H1 (cell line): ENCODE measurements around the gene TMEM150A. TPM values are rescaled to one million over a fixed set of nuclear protein-coding genes. Genes with fewer than 3 reads are reported as not detected.

Experiments used
- CTCF ChIA-PET: fragments of 300-600 bp; sonication (Branson Sonifier 250); formaldehyde crosslinking; loops from one replicate; lab custom pipeline; 2021; ENCODE audit not compliant: partially characterized antibody; lab: Charles Lee
- POLR2A ChIA-PET: fragments of 300-600 bp; sonication (Branson Sonifier 250); formaldehyde crosslinking; loops from one replicate; lab custom pipeline; 2021; ENCODE audit warnings: inconsistent platforms; ENCODE audit not compliant: partially characterized antibody; lab: Charles Lee
- DNase-seq, 2 experiments: peaks; one replicate each; pipeline versions ENCODE4 v3.0.0 to v3.0.0-alpha.2; 2010 to 2022; ENCODE audit warnings: low spot score in 2 of 2, low read depth in 1 of 2, mixed read lengths in 1 of 2
- FAIRE-seq: peaks from 2 replicates; lab custom pipeline; 2011; peaks lifted over from hg19 to GRCh38; lab: Jason Lieb, UNC
- H2AFZ ChIP-seq: 2 replicates; pipeline ENCODE4 v1.8.1; 2012; ENCODE audit warnings: low read length, inconsistent platforms
- H2AK5ac ChIP-seq: 2 replicates; pipeline ENCODE4 v1.6.1; 2013; ENCODE audit warnings: low read depth, low read length
- H2BK120ac ChIP-seq: replicated peaks from 2 replicates; pipeline ENCODE3; 2013; ENCODE audit warnings: low read depth, low read length, inconsistent platforms
- H2BK12ac ChIP-seq: 2 replicates; pipeline ENCODE4 v1.6.1; 2013; ENCODE audit warnings: low read depth, low read length
- H2BK15ac ChIP-seq: 2 replicates; pipeline ENCODE4 v1.6.1; 2013; ENCODE audit warnings: low read length
- H2BK20ac ChIP-seq: 2 replicates; pipeline ENCODE4 v1.6.1; 2013; ENCODE audit warnings: low read length
- H2BK5ac ChIP-seq: 2 replicates; pipeline ENCODE4 v1.6.1; 2013; ENCODE audit warnings: low read depth, low read length
- H3K14ac ChIP-seq: 2 replicates; pipeline ENCODE4 v1.6.1; 2013; ENCODE audit warnings: inconsistent platforms; ENCODE audit not compliant: insufficient read length
- H3K18ac ChIP-seq: 2 replicates; pipeline ENCODE4 v1.6.1; 2013; ENCODE audit warnings: low read length; ENCODE audit errors: extremely low read depth
- H3K23ac ChIP-seq: 2 replicates; pipeline ENCODE4 v1.6.1; 2013; ENCODE audit warnings: inconsistent platforms; ENCODE audit not compliant: insufficient read length
- H3K23me2 ChIP-seq: 2 replicates; pipeline ENCODE4 v1.6.1; 2013; ENCODE audit warnings: low read depth, low read length
- H3K27ac ChIP-seq: 2 replicates; pipeline ENCODE4 v1.6.1; 2011; ENCODE audit warnings: low read depth, low read length, inconsistent platforms
- H3K27me3 ChIP-seq, 4 experiments: replicated peaks in 1 of 4; 1 replicate in 1 of 4; 2 replicates in 3 of 4; pipeline versions ENCODE4 v1.6.1 to v1.8.1; 2011 to 2013; ENCODE audit warnings: low read length in 3 of 4, mild to moderate bottlenecking in 3 of 4, inconsistent platforms in 2 of 4, mixed read lengths in 2 of 4, moderate library complexity in 1 of 4; ENCODE audit not compliant: control insufficient read depth in 3 of 4, insufficient read depth in 3 of 4; ENCODE audit errors: extremely low read depth in 1 of 4
- H3K36me3 ChIP-seq, 4 experiments: 2 replicates each; pipeline versions ENCODE4 v1.6.1 to v1.8.1; 2011 to 2013; ENCODE audit warnings: mild to moderate bottlenecking in 4 of 4, low read length in 3 of 4, moderate library complexity in 2 of 4, control low read depth in 1 of 4, inconsistent platforms in 1 of 4; ENCODE audit not compliant: insufficient read depth in 4 of 4, control insufficient read depth in 2 of 4
- H3K4ac ChIP-seq: replicated peaks from 2 replicates; pipeline ENCODE3; 2013; ENCODE audit warnings: low read length, low read depth, mixed read lengths, inconsistent platforms; ENCODE audit not compliant: insufficient read length
- H3K4me1 ChIP-seq, 4 experiments: replicated peaks in 1 of 4; 1 replicate in 1 of 4; 2 replicates in 3 of 4; pipeline versions ENCODE4 v1.6.1 to v1.8.1; 2011 to 2013; ENCODE audit warnings: low read length in 3 of 4, inconsistent platforms in 2 of 4, mixed read lengths in 1 of 4; ENCODE audit not compliant: insufficient read depth in 4 of 4, control insufficient read depth in 3 of 4
- H3K4me2 ChIP-seq, 2 experiments: 2 replicates each; pipeline versions ENCODE4 v1.6.1 to v1.8.1; 2011 to 2013; ENCODE audit warnings: low read depth in 2 of 2, low read length in 2 of 2, control low read depth in 1 of 2, inconsistent platforms in 1 of 2, mild to moderate bottlenecking in 1 of 2; ENCODE audit not compliant: insufficient read depth in 1 of 2
- H3K4me3 ChIP-seq, 4 experiments: fragments of 200-600, 300-600 bp in 1 of 4; sonication (generic), shearing (Covaris generic), sonication (Bioruptor Twin) in 1 of 4; 2 replicates each; pipeline versions ENCODE4 v1.5.1 to v1.8.1; 2011 to 2016; ENCODE audit warnings: low read length in 4 of 4, low read depth in 3 of 4, control low read depth in 2 of 4, inconsistent platforms in 2 of 4, mild to moderate bottlenecking in 2 of 4, mixed read lengths in 1 of 4, moderate library complexity in 1 of 4; ENCODE audit not compliant: insufficient read depth in 2 of 4; ENCODE audit errors: extremely low read depth in 1 of 4
- H3K56ac ChIP-seq: replicated peaks from 2 replicates; pipeline ENCODE3; 2013; ENCODE audit warnings: low read depth, mild to moderate bottlenecking, mixed read lengths, low read length, inconsistent platforms; ENCODE audit not compliant: insufficient read length
- H3K79me1 ChIP-seq: 2 replicates; pipeline ENCODE4 v1.6.1; 2013; ENCODE audit warnings: low read depth, low read length, control low read depth
- H3K79me2 ChIP-seq, 2 experiments: 2 replicates each; pipeline versions ENCODE4 v1.6.1 to v1.8.1; 2012 to 2013; ENCODE audit warnings: low read length in 2 of 2, mild to moderate bottlenecking in 2 of 2, inconsistent platforms in 1 of 2; ENCODE audit not compliant: insufficient read depth in 2 of 2, control insufficient read depth in 1 of 2
- H3K9ac ChIP-seq, 4 experiments: replicated peaks in 1 of 4; 1 replicate in 1 of 4; 2 replicates in 3 of 4; pipeline versions ENCODE4 v1.6.1 to v1.8.1; 2011 to 2013; ENCODE audit warnings: low read depth in 3 of 4, low read length in 3 of 4, control low read depth in 2 of 4, mild to moderate bottlenecking in 2 of 4, moderate library complexity in 2 of 4, inconsistent platforms in 1 of 4; ENCODE audit errors: extremely low read depth in 1 of 4
- H3K9me3 ChIP-seq, 2 experiments: 2 replicates each; pipeline versions ENCODE4 v1.6.1 to v1.8.1; 2012 to 2013; ENCODE audit warnings: mild to moderate bottlenecking in 2 of 2, moderate library complexity in 2 of 2, control low read depth in 1 of 2, inconsistent platforms in 1 of 2, low read depth in 1 of 2, low read length in 1 of 2, mixed read lengths in 1 of 2; ENCODE audit not compliant: insufficient read depth in 2 of 2
- H4K20me1 ChIP-seq, 2 experiments: replicated peaks in 1 of 2; 2 replicates each; pipeline versions ENCODE3 to v1.8.1; 2011 to 2013; ENCODE audit warnings: inconsistent platforms in 2 of 2, low read length in 2 of 2, mild to moderate bottlenecking in 1 of 2; ENCODE audit not compliant: insufficient read depth in 2 of 2, control insufficient read depth in 1 of 2
- H4K5ac ChIP-seq: 2 replicates; pipeline ENCODE4 v1.6.1; 2013; ENCODE audit warnings: low read length, low read depth, mixed read lengths, inconsistent platforms; ENCODE audit not compliant: insufficient read length
- H4K8ac ChIP-seq: 2 replicates; pipeline ENCODE4 v1.8.0; 2013; ENCODE audit warnings: mild to moderate bottlenecking, moderate library complexity, low read length, inconsistent platforms; ENCODE audit not compliant: insufficient read depth; ENCODE audit errors: extremely low read depth
- H4K91ac ChIP-seq: replicated peaks from 2 replicates; pipeline ENCODE3; 2013; ENCODE audit warnings: low read length, mixed read lengths, inconsistent platforms; ENCODE audit not compliant: insufficient read length
- EGR1 ChIP-seq: IDR thresholded peaks from 2 replicates; pipeline ENCODE4 v1.6.1; 2011; ENCODE audit warnings: low read depth, low read length, borderline replicate concordance
- SAP30 ChIP-seq: fragments of 300-600 bp; sonication (generic); IDR thresholded peaks from 2 replicates; pipeline ENCODE4 v1.7.1; 2012; ENCODE audit warnings: low read length, moderate library complexity, mild to moderate bottlenecking, inconsistent platforms; ENCODE audit not compliant: insufficient read depth, insufficient replicate concordance
- SIRT6 ChIP-seq: IDR thresholded peaks from one replicate; pipeline ENCODE4 v1.7.1; 2012; ENCODE audit warnings: low read length, inconsistent platforms
- TBP ChIP-seq: IDR thresholded peaks from 2 replicates; pipeline ENCODE4 v1.6.1; 2011; ENCODE audit warnings: low read depth, low read length, improper control_type of control experiment
- USF2 ChIP-seq: IDR thresholded peaks from 2 replicates; pipeline ENCODE4 v1.6.1; 2011; ENCODE audit warnings: low read length, improper control_type of control experiment
- ZNF274 ChIP-seq: IDR thresholded peaks from 2 replicates; pipeline ENCODE4 v1.7.0; 2012; ENCODE audit warnings: low read length, borderline replicate concordance; ENCODE audit errors: extremely low read depth
- WGBS, 2 experiments: shearing (Covaris generic) in 1 of 2; methylation state at CpG; one replicate each; pipeline versions ENCODE4 v1.1.6 to v1.1.7; 2013 to 2015; ENCODE audit warnings: low lambda C conversion rate in 2 of 2, mixed read lengths in 2 of 2, inconsistent platforms in 1 of 2, low coverage in 1 of 2, missing lambda C conversion rate in 1 of 2; ENCODE audit not compliant: insufficient replicate concordance in 2 of 2, insufficient coverage in 1 of 2, insufficient read length in 1 of 2; ENCODE audit errors: extremely low coverage in 1 of 2, missing lambda C conversion rate in 1 of 2; 5-methylcytosine and 5-hydroxymethylcytosine counted together
- long read RNA-seq, 2 experiments: library from RNA in 1 of 2; library from capped mRNA in 1 of 2; stranded (forward); transcript quantifications; one replicate each; pipeline ENCODE4 v2.0.0, GENCODE V29; 2021; ENCODE audit warnings: inconsistent platforms in 1 of 2
- polyA minus RNA-seq, 3 experiments: library from RNA; depleted of rRNA, polyadenylated mRNA; stranded (reverse); fragments of >200 nt; gene quantifications; 1 replicate in 2 of 3; 2 replicates in 1 of 3; pipeline ENCODE4 v1.2.3, GENCODE V29; 2011
- polyA plus RNA-seq, 7 experiments: library from polyadenylated mRNA; depleted of rRNA in 3 of 7; stranded (reverse) in 5 of 7; unstranded in 2 of 7; fragments of >200 nt in 5 of 7; fragments of 200-250 nt in 2 of 7; gene quantifications; 1 replicate in 5 of 7; 2 replicates in 1 of 7; 4 replicates in 1 of 7; pipeline versions ENCODE4 v1.2.1 to v1.2.3, GENCODE V29; 2011 to 2013; ENCODE audit warnings: missing spikeins in 2 of 7, mixed read lengths in 2 of 7
- total RNA-seq: library from RNA; stranded (reverse); fragmentation: NEBNext Ultra II Directional; extraction: Animal tissue kit (Norgen Biotek cat#: 25700); gene quantifications from 2 replicates; pipeline ENCODE4 v1.2.1, GENCODE V29; 2021

Gene TMEM150A
- total RNA-seq (19.8 and 22.4 TPM in 2 replicates), polyA plus RNA-seq (2011; rRNA removed) (29.9 and 42.6 TPM in 2 replicates), polyA minus RNA-seq (2011; rRNA and poly(A)+ RNA removed) (12.1 and 19.4 TPM in 2 replicates)
- polyA plus RNA-seq (2011; cell fraction: cytosol; rRNA removed): 21.6 TPM
- polyA plus RNA-seq (2011; cell fraction: nucleus; rRNA removed): 95.9 TPM
- polyA plus RNA-seq (2012, experiment 1 of 2): 12.3 to 22.2 TPM (median 20.1 TPM) in 4 replicates
- polyA plus RNA-seq (2012, experiment 2 of 2): 19.3 TPM
- polyA plus RNA-seq (2013, experiment 1 of 2): 17.5 TPM
- 17.1 TPM for polyA plus RNA-seq (2013, experiment 2 of 2)
- 5.9 TPM for polyA minus RNA-seq (2011; cell fraction: cytosol; rRNA and poly(A)+ RNA removed)
- polyA minus RNA-seq (2011; cell fraction: nucleus; rRNA and poly(A)+ RNA removed): 14.9 TPM
- long read RNA-seq, experiment 1, transcript TMEM150A-202 (8 exons, 1,518 nt): major isoform, 6 of 21 reads
- long read RNA-seq, experiment 1, partial matches to known transcripts: 6 of 21 reads
- long read RNA-seq, experiment 1, other reads (novel, unspliced or antisense): 8 of 21 reads
- long read RNA-seq, experiment 2, transcript TMEM150A-202 (8 exons, 1,518 nt): major isoform, 11 of 19 reads
- long read RNA-seq, experiment 2, partial matches to known transcripts: 3 of 19 reads
- long read RNA-seq, experiment 2, other reads (novel, unspliced or antisense): 1 of 19 reads

GRCh38 chr2:85602476-85603234, at the start of gene TMEM150A:
Gene TMEM150A (minus strand): TSS chr2:85602698. CDS start chr2:85601948, 750 bp downstream.
- CTCF ChIA-PET: interaction anchor here (0.7 to 1.1 kb wide), 5 partner anchors 8 to 188 kb away, joined by 3 to 4 read pairs (median 3); no protein-coding TSS in a partner anchor
- no peak for FAIRE-seq
- H3K79me1 ChIP-seq: peaks cover 7% of the 10 kb centered on the region
- peak; percentile 48; the same call in 1 of the 2 replicates for TF ChIP-seq TBP
- no peak for TF ChIP-seq ZNF274
- peak; percentile 89 for TF ChIP-seq SAP30
- TF ChIP-seq EGR1: peak; percentile 80; the same call in 1 of the 2 replicates
- TF ChIP-seq USF2: no peak; the same call in 1 of the 2 replicates
- no peak for TF ChIP-seq SIRT6

More at GRCh38 chr2:85602476-85603234, at the start of gene TMEM150A:
- Histone ChIP-seq H4K5ac (peak within 1 kb of the TSS; percentile 77), H3K18ac (peak within 1 kb of the TSS; percentile 78), H2AFZ (peak within 1 kb of the TSS; percentile 56; the same call in 1 of the 2 replicates), H3K27ac (peak within 1 kb of the TSS; percentile 20; the same call in 1 of the 2 replicates), H4K8ac (peak within 1 kb of the TSS; percentile 87), H3K4ac (peak within 1 kb of the TSS; percentile 75), H2BK120ac (no peak within 1 kb of the TSS), H2AK5ac (peak within 1 kb of the TSS; percentile 17; the same call in 1 of the 2 replicates), H3K56ac (peak within 1 kb of the TSS; percentile 42), H3K4me2 (peak within 1 kb of the TSS; percentile 71 to 89), H3K27me3 (no peaks in the 10 kb centered on the region), H3K23me2 (peaks cover 12% of the 10 kb centered on the region), H3K23ac (no peak within 1 kb of the TSS), H2BK5ac (peak within 1 kb of the TSS; percentile 89), H2BK20ac (no peak within 1 kb of the TSS), H3K4me3 (peak within 1 kb of the TSS; percentile 62 to 89 (median 82)), H2BK15ac (no peak within 1 kb of the TSS), H3K9ac (peak within 1 kb of the TSS; percentile 58 to 72 (median 68)), H3K9me3 (no peaks in the 10 kb centered on the region), H3K36me3 (peaks cover under 1 to 15% (median 3%) of the 10 kb centered on the region in 4 experiments; a peak in 4 of 8 replicates), H4K91ac (peak within 1 kb of the TSS; percentile 56), H3K14ac (no peak within 1 kb of the TSS), H2BK12ac (no peak within 1 kb of the TSS), H4K20me1 (peaks cover 0 to 10% of the 10 kb centered on the region in 2 experiments), H3K79me2 (peaks cover 0 to 7% of the 10 kb centered on the region in 2 experiments; a peak in 1 of 4 replicates), H3K4me1 (peaks cover 0 to 5% (median 2%) of the 10 kb centered on the region in 4 experiments; a peak in 5 of 7 replicates)
- POLR2A ChIA-PET: interaction anchor here (0.6 to 7.9 kb wide), 13 partner anchors 7 to 232 kb away, joined by 3 to 95 read pairs (median 8); partner anchors contain the start of genes C2orf68, GGCX, MAT2A and RNF181
- 3% methylated on average over 52 of the region's 73 CpGs; no CpG with 5 or more reads in 1 of the 2 experiments for WGBS, 2 experiments
- peak; percentile 54 to 91 for DNase-seq
